OCI-M1 (cell line): ENCODE data around the gene BTBD7.

Experiments
- DNase-seq: peaks from one replicate; lab custom pipeline; 2025; lab: John Stamatoyannopoulos, UW

Gene BTBD7

DNA sequence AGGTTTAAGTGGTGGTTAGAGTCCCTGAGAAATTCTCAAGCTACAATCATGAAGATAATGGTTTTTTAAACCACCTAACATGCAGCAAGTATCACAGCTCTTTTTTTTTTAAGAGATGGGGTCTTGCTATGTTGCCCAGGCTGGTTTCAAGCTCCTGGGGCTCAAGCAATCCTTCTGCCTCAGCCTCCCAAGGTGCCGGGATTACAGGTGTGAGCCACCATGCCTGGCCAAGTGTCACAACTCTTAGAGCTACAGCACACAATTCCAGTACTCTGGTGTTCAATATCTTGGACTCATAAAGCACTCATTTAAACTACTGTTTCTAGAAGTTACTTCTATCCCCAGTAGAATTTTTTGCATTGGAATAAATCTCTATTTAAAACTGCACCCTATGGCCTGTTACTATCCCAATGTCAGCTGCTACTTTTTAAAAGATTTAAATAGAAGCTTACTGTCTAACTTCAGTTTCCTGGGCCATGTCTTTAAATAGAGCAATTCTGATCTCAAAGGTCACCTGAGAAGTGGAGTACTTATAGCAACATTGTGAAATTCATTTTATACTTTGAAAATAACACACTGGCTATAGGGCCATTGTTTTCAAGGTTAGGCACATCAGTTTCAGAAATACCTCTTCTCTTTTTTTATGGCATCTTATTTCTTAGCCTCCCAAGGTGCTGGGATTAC is 137.4 kb downstream of the BTBD7 start:
- DNase-seq: no peak
